ENCODE data around the gene CMIP.

GRCh38 chr16:81745704-81746558 is 301.3 kb downstream of the CMIP start:
- TF ChIP-seq CTCF (IDR thresholded peaks at IDR 0.05) (no peak), EZH2phosphoT487 (IDR thresholded peaks at IDR 0.05) (no peak), EZH2 (IDR thresholded peaks at IDR 0.05) (no peak)

Data from neural progenitor cell (in vitro differentiated cells).